Uterus (tissue), 2 donors: ENCODE data around the gene BRINP3.

Experiments used
- POLR2A ChIP-seq, 2 donors: fragments of 450-650 bp; IDR thresholded peaks; one replicate each; pipeline ENCODE4 v1.6.1; 2016; ENCODE audit warnings: antibody characterized with exemption in 2 of 2, mild to moderate bottlenecking in 1 of 2, moderate library complexity in 1 of 2
- TF ChIP-seq, protein P1 (sequence below), 4 experiments: fragments of 200-600 bp in 2 of 4; fragments of 450-650 bp in 2 of 4; sonication (generic) in 2 of 4; IDR thresholded peaks; one replicate each; pipeline ENCODE4 v1.5.1; 2016 to 2019; ENCODE audit warnings: antibody characterized with exemption in 4 of 4, mild to moderate bottlenecking in 2 of 4, moderate library complexity in 1 of 4

DNA sequence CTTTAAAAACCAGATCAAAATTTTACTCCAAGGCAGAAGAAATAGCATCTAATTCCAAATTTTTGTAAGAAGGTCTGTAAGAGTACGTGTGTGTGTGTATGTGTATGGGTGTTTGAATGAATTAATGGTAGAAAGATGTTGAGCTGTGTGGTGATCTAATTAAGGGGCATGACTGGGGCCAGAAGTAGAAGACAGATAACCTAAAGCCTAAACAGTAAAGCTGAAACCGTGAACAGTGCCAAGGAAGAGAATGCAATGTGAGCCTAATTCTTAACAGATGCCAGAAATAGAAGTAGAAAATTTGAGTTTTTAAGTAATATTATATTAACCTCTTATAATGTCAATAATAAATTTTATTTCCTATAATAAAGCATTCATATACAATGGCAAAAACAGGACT, 38.2 kb downstream of the BRINP3 start:
- TF ChIP-seq, protein P1, sequence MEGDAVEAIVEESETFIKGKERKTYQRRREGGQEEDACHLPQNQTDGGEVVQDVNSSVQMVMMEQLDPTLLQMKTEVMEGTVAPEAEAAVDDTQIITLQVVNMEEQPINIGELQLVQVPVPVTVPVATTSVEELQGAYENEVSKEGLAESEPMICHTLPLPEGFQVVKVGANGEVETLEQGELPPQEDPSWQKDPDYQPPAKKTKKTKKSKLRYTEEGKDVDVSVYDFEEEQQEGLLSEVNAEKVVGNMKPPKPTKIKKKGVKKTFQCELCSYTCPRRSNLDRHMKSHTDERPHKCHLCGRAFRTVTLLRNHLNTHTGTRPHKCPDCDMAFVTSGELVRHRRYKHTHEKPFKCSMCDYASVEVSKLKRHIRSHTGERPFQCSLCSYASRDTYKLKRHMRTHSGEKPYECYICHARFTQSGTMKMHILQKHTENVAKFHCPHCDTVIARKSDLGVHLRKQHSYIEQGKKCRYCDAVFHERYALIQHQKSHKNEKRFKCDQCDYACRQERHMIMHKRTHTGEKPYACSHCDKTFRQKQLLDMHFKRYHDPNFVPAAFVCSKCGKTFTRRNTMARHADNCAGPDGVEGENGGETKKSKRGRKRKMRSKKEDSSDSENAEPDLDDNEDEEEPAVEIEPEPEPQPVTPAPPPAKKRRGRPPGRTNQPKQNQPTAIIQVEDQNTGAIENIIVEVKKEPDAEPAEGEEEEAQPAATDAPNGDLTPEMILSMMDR (IDR thresholded peaks at IDR 0.05), result no peak
- TF ChIP-seq POLR2A (IDR thresholded peaks at IDR 0.05), result no peak
